ENCODE results near the gene BAMBI. TPM values are rescaled to one million over a fixed set of nuclear protein-coding genes. Genes with fewer than 3 reads are reported as not detected.

The BAMBI gene
- total and polyA plus RNA-seq, 10 of the 15 experiments (the other 5 are each of a cell fraction or from before 2014, with no cell fraction given): 0.03 to 0.18 (median 0.09) TPM; not detected in 6

- no peak for DNase-seq (ENCODE audit: low read depth, low spot score)
- no peak for FAIRE-seq
- Histone ChIP-seq H4K20me1 (ENCODE audit: control insufficient read depth, insufficient read depth) (no peaks in the 10 kb centered on the region), H3K4me2 (ENCODE audit: control insufficient read depth, insufficient read depth) (no peak overlapping the region), H3K4me1 (ENCODE audit: control insufficient read depth, insufficient read depth, low read length) (no peaks in the 10 kb centered on the region), H3K9me3 (replicated peaks; ENCODE audit: control insufficient read depth, insufficient read depth, low read length) (no peaks in the 10 kb centered on the region), H3K36me3 (ENCODE audit: control insufficient read depth in 2 of 2, insufficient read depth in 2 of 2, low read length in 1 of 2) (no peaks in the 10 kb centered on the region), H3K79me2 (ENCODE audit: control insufficient read depth, insufficient read depth, low read length) (no peaks in the 10 kb centered on the region), H3K4me3 (no peak overlapping the region), H3K9ac (ENCODE audit: control insufficient read depth, insufficient read depth, low read length) (no peak overlapping the region), H2AFZ (ENCODE audit: control insufficient read depth, low read depth, low read length) (no peak overlapping the region), H3K27me3 (replicated peaks in 1 of 2; ENCODE audit: control insufficient read depth in 2 of 2, insufficient read depth in 2 of 2, low read length in 1 of 2) (no peaks in the 10 kb centered on the region), H3K27ac (ENCODE audit: control insufficient read depth, insufficient read depth) (no peak overlapping the region)
- POLR2A ChIA-PET: no interaction called here
- SMC1A ChIA-PET (ENCODE audit: uncharacterized antibody, unreplicated experiment): no interaction called here
- no peak for ATAC-seq
- WGBS (ENCODE audit: insufficient coverage, insufficient replicate concordance, low lambda C conversion rate, missing lambda C conversion rate): 20% methylated on average over 4 of the region's 4 CpGs
- CTCF ChIA-PET: interaction anchor here (0.9 kb wide), 1 partner anchor 52 kb away, joined by 4 read pairs; no protein-coding TSS in a partner anchor
- TF ChIP-seq ATF3 (IDR thresholded peaks at IDR 0.05; ENCODE audit: borderline replicate concordance, extremely low read depth, low read depth, low read length): no peak
- TF ChIP-seq EED (IDR thresholded peaks at IDR 0.05; ENCODE audit: low read depth): no peak
- no peak for TF ChIP-seq RELA (IDR thresholded peaks at IDR 0.05; ENCODE audit: borderline replicate concordance, partially characterized antibody)
- no peak for TF ChIP-seq FOS (IDR thresholded peaks at IDR 0.05; ENCODE audit: borderline replicate concordance, extremely low read depth, insufficient read length)
- TF ChIP-seq GABPA (IDR thresholded peaks at IDR 0.05; ENCODE audit: low read depth): no peak
- no peak for TF ChIP-seq CEBPZ (IDR thresholded peaks at IDR 0.05; ENCODE audit: low read depth, low read length)
- in situ Hi-C loops (cut with MboI): no loop called here
- RAD21 ChIA-PET (ENCODE audit: unreplicated experiment): interaction anchor here (0.5 kb wide), 1 partner anchor 15 kb away, joined by 3 read pairs; no protein-coding TSS in a partner anchor
- no TSS peak for BruUV-seq (replicated peaks)
- intact Hi-C loops (cut with micrococcal nuclease; ENCODE audit: unreplicated experiment): no loop called here
Observed at GRCh38 chr10:28715246-28715645, 37.9 kb downstream of the BAMBI start.

All from GM12878 (cell line).